ENCODE results near the gene DNAJC10.
"Not testable (repeated sequence)": the region's sequence is repeated elsewhere in the genome, so short reads cannot be mapped to it uniquely, and the experiment has no call there.

Gene DNAJC10

GRCh38 chr2:182715892-182716649 lies at the start of gene DNAJC10:
DNAJC10 (plus strand) TSS chr2:182716257; CDS start chr2:182718087, 1,830 bp downstream.
- peak; percentile 81 for DNase-seq (ENCODE audit: low read depth)

GRCh38 chr2:182666674-182667314 lies 49.3 kb upstream of the DNAJC10 start:
- no peak for DNase-seq (ENCODE audit: low read depth)

- DNase-seq (ENCODE audit: low read depth) = no peak
Observed at GRCh38 chr2:182667315-182667695, 48.8 kb upstream of the DNAJC10 start.

GRCh38 chr2:182668671-182669070 lies 47.4 kb upstream of the DNAJC10 start:
- no peak for DNase-seq (ENCODE audit: low read depth)

GRCh38 chr2:182672466-182673165 lies 43.4 kb upstream of the DNAJC10 start:
- DNase-seq (ENCODE audit: low read depth) = no peak

- DNase-seq (ENCODE audit: low read depth) = no peak
Observed at GRCh38 chr2:182680837-182681236, 35.2 kb upstream of the DNAJC10 start.

- no peak for DNase-seq (ENCODE audit: low read depth)
Observed at GRCh38 chr2:182682210-182682609, 33.8 kb upstream of the DNAJC10 start.

- DNase-seq (ENCODE audit: low read depth) = no peak
Observed at GRCh38 chr2:182685559-182685958, 30.5 kb upstream of the DNAJC10 start.

GRCh38 chr2:182686763-182687162 lies 29.3 kb upstream of the DNAJC10 start:
- DNase-seq (ENCODE audit: low read depth) = not testable (repeated sequence)

- no peak for DNase-seq (ENCODE audit: low read depth)
Observed at GRCh38 chr2:182694189-182694588, 21.9 kb upstream of the DNAJC10 start.

- no peak for DNase-seq (ENCODE audit: low read depth)
Observed at GRCh38 chr2:182695776-182696175, 20.3 kb upstream of the DNAJC10 start.

- DNase-seq (ENCODE audit: low read depth) = no peak
Observed at GRCh38 chr2:182698671-182699070, 17.4 kb upstream of the DNAJC10 start.

- no peak for DNase-seq (ENCODE audit: low read depth)
Observed at GRCh38 chr2:182705761-182706160, 10.3 kb upstream of the DNAJC10 start.

GRCh38 chr2:182706751-182707150 lies 9.3 kb upstream of the DNAJC10 start:
- DNase-seq (ENCODE audit: low read depth) = no peak

- no peak for DNase-seq (ENCODE audit: low read depth)
Observed at GRCh38 chr2:182713601-182714000, 2.5 kb upstream of the DNAJC10 start.

GRCh38 chr2:182715121-182715891 lies 751 bp upstream of the DNAJC10 start:
- DNase-seq (ENCODE audit: low read depth) = no peak

- no peak for DNase-seq (ENCODE audit: low read depth)
Observed at GRCh38 chr2:182716650-182716979, 558 bp downstream of the DNAJC10 start.

GRCh38 chr2:182717416-182717815 lies 1.4 kb downstream of the DNAJC10 start:
- DNase-seq (ENCODE audit: low read depth) = no peak

- no peak for DNase-seq (ENCODE audit: low read depth)
Observed at GRCh38 chr2:182717816-182718215, 1.8 kb downstream of the DNAJC10 start.

GRCh38 chr2:182718459-182718858 lies 2.4 kb downstream of the DNAJC10 start:
- no peak for DNase-seq (ENCODE audit: low read depth)

- DNase-seq (ENCODE audit: low read depth) = not testable (repeated sequence)
Observed at GRCh38 chr2:182719116-182719515, 3.1 kb downstream of the DNAJC10 start.

- no peak for DNase-seq (ENCODE audit: low read depth)
Observed at GRCh38 chr2:182724656-182725055, 8.6 kb downstream of the DNAJC10 start.
